ENCODE measurements around the gene KCNJ12. TPM values are rescaled to one million over a fixed set of nuclear protein-coding genes. Genes with fewer than 3 reads are reported as not detected.
"Not testable (repeated sequence)": the region's sequence is repeated elsewhere in the genome, so short reads cannot be mapped to it uniquely, and the experiment has no call there.

Gene KCNJ12
- polyA plus RNA-seq, 4 donors: 5.3 to 8.9 (median 6.5) TPM

DNA sequence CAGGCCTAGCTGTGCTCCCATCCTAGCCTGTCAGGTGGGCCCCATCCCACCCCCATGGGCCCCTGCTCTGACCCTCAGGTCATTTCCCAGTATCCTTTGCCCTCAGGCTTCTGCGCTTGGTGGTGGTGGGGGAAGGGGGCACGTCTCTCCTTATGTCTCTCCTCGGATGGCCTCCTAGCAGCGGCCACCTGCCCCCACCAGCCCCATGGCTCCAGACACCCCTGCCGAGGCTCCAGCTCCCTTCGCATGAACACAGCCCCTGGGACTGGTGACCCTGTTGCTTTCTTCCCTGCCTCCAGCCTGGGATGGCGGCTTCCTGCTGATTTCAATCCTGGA is 27.3 kb upstream of the KCNJ12 start:
- DNase-seq (ENCODE audit: low read depth in 4 of 4, low spot score in 2 of 4): not testable (repeated sequence)

DNA sequence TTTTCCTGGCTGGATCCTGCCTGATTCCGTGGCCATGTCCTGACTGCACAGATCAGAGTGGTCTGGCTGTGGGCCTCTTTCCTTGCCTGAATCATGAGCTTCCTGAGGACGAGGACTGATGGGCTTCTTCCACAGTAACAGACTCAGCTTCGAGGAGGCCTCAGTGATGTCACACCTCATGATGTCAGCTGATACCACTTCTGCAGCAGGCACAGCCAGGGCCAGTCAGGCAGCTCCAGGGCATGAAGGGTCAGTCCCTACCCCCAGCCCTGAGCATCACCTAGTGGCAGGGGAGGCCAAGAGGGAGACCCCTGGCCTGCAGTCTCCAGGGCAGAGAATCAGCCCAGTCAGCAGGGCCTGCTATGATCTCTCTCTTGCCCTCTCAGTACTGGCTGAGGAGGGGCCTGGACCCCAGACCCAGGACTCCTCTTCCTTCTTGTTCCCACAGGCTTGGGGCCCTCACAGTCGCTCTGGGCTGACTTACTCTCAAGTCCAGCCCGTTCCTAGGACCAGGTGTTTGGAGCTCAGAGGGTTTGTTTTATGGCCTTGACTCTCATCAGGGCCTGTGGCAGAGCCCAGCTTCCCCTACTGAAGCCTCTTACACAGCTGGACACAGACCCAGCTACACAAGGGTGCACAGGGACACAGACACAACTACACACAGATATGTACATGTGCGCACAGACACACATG is 26.7 kb upstream of the KCNJ12 start:
- DNase-seq (ENCODE audit: low read depth in 4 of 4, low spot score in 2 of 4): not testable (repeated sequence)

DNA sequence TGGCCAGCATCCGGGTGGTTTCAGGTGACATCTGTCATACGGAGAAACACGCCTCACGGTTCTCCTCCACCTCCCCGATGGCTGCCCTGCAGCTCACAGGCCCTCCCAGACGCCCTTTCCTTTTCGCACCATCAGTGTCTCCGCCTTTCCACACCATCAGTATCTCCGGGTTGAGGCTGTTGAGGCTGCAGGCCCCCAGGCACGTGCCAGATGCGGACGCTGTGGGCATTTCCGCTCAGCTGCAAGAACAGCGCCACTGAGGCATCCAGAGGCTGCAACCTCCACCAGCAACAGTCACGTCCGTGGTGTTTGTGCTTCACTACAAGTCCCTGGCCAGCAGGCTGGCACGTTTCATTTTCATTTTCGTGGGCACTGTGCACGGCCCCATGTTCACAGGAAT is 25.7 kb upstream of the KCNJ12 start:
- not testable (repeated sequence) for DNase-seq (ENCODE audit: low read depth in 4 of 4, low spot score in 2 of 4)

DNA sequence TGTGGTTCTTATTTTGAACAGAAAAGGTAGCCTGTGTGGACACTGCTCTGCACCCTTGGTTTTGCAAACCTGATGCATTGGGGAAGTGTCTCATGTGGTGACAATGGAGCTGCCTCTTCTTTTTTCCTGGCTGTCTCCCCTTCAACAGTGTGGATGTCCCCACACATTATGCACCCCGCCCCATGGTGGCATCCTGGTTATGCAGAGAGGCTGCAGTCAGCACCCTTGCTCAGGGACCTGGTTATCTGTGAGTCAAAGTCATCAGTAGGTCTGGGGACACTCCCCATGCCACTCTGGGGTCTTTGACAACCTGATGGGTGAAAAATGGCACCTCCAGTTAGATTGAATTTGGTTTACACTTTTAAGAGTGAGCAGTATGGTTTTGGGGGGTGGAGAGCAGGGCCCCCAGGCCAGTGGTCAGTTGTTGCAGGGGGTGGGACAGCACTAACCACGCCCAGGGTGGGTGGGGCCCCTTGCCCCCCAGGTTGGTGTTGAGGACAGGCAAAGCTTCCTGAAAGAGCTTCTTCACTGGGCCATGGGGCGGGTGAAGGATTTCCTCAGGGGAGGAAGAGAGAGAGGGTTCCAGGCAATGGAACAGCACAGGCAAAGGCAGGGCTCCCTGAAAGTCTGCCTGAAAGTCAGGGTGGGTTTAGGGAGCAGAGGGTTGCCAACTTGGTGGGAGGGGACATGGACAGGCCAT is 24.6 kb upstream of the KCNJ12 start:
- no peak for DNase-seq (ENCODE audit: low read depth in 4 of 4, low spot score in 2 of 4)

DNA sequence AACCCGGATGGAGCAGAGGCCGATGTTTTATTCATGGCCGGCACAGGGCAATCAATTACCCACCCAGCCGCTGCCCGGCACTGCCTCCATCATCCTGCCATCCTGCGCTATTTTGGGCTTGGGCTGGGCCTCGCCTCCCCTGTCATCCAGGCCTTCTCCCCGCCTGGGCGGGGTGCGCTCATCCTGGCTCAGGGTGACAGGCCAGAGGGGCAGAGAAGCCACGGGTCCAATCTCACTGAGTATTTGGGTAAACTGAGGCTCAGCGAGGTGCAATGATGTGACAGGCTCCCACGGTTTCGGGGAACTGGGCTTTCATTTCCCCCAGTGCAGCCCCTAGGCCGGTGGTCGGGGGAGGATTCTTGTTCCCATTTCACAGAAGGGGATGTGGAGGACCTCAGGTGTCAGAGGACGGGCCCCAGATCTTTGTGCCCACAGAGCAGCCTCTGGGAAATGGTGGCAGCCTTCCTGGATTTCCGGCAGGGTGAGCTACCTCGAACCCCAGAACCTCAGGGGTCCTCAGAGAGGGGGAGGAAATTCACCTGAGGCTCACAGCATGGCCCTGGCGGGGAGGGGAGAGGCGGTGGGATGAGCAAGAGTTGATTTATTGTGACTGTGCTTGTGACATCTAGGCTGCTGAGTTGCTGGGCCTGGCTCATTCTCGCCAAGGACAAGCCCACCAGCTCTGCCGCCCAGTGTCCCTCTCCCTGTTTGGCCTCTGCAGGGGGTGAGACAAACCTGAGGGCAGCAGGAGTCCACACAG is 23.8 kb upstream of the KCNJ12 start:
- DNase-seq (ENCODE audit: low read depth in 4 of 4, low spot score in 2 of 4): no peak

DNA sequence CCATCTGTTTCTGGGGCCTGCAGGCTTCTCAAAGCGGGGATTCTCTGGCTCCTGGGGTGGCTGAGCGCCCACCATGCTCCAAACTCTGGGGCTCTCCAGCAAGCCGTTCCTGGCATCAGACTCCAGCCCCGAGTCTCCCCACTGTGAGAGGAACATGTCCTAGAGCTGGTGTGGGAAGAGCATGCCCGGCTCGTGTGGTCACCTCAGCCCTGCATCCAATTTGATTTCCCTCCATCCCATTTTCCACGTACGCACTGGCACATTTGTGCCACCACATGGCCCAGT is 23.2 kb upstream of the KCNJ12 start:
- DNase-seq (ENCODE audit: low read depth in 4 of 4, low spot score in 2 of 4): no peak

DNA sequence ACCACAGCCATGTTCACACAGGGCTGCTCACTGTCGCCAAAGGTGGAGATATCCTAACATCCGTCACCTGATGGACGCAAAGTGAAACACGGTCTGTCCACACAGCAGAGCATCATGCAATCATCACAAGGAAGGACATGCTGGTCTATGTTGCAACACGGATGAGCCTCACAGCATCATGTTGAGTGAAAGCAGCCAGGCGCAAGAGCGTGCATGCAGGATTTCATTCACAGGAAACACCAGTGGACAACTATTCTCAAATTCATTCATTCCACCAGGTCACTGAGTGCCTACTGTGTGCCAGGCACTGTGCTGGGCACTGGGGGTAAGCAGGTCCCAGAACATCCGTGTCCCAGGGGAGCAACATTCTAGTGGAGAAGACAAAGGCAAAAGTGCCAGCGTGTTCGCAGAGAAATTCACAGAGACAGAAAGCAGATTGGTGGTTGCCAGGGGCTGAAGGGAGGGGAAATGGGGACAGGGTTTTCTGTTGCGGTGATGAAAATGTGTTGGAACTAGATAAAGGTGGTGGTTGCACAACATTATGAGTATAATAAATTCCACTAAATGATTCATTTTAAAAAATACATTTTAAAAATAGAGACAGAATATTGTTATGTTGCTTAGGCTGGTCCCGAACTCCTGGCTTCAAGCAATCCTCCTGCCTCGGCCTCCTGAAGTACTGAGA is 22.7 kb upstream of the KCNJ12 start:
- DNase-seq (ENCODE audit: low read depth in 4 of 4, low spot score in 2 of 4): no peak

DNA sequence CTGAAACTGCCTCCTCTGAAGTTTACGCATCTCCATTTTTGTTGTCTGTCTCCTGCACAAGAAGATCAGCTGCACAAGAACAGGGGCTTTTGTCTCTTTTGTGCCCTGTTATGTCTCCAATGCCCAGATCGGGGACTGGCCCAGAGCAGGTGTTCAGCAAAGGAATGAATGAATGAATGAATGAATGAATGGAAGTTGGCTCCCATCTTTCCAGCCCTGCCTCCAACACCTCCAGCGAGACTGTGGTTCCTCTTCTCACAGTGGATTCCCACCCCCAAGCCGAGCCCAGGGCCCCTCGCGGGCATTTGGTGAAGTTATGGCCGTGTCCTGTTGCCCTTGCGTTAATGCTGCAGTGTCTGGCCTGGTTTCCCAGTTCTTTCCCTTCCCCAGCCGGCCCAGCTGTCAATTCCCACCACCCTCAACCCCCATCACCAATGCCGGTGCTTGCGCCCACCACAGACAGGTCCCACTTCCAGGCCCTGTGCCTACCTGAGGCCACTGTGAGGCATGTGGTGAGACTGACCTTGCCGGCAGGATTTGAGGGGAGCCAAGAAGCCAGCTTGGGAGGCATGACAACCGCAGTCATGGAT is 21.3 kb upstream of the KCNJ12 start:
- no peak for DNase-seq (ENCODE audit: low read depth in 4 of 4, low spot score in 2 of 4)

DNA sequence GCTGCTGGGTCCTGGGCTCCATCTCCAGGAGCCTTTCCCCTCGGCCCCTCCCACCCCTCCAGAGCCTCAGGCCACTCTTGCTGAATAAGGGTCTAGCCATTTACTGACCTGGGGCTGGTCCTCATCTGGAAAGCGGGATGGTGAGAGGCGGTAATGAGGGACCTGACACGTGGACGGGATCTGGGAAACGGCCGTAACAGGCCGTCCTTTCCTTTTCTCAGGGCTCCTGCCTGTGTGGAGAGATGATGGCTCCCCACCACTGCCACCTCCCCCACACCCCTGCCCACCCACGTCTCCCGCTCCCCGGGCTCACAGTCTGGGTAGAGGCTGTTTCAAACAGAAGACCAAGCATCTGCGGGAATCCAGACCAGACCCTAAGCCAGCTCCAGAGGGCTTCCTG is 20.6 kb upstream of the KCNJ12 start:
- DNase-seq (ENCODE audit: low read depth in 4 of 4, low spot score in 2 of 4): no peak

DNA sequence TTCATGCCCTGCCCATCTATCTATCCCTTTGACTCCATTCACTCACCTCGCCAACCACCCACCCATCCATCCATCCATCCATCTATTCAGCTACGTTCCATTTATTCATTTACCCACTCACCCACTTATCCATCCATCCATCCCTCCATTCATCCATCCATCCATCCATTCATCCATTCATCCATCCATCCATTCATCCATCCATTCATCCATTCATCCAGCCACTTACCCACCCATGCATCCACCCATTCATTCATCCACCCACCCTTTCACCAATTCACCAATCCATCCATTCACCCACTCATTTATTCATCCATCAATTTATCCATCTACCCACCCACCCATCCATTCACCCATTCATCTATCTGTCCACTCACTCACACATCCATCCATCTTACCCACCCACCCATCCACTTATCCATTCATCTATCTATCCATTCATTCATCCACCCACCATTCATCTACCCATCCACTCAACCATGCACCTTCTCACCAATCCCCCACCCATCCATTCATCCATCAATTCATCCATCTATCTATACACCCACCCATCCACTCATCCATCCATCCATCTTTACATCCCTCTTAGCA is 19.5 kb upstream of the KCNJ12 start:
- DNase-seq (ENCODE audit: low read depth in 4 of 4, low spot score in 2 of 4): no peak

DNA sequence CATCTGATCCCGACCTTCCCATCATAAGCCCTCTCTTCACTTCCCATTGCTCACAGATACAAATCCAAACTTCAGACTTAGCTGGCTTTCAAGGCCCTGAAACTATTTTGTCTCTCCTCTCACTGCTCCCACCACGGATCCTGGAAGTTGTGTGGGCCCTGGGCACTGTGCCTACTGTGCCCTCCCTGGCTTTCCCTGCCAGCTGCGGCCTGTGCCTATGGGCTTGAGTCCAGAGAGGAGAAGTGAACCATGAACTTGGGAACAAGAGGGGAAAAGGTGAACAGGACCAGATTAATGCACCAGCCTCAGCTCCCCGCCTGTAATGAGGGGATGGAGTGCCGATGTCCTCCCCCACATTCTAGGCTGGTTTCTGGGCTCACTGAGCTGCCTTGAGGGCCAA is 18.9 kb upstream of the KCNJ12 start:
- no peak for DNase-seq (ENCODE audit: low read depth in 4 of 4, low spot score in 2 of 4)

DNA sequence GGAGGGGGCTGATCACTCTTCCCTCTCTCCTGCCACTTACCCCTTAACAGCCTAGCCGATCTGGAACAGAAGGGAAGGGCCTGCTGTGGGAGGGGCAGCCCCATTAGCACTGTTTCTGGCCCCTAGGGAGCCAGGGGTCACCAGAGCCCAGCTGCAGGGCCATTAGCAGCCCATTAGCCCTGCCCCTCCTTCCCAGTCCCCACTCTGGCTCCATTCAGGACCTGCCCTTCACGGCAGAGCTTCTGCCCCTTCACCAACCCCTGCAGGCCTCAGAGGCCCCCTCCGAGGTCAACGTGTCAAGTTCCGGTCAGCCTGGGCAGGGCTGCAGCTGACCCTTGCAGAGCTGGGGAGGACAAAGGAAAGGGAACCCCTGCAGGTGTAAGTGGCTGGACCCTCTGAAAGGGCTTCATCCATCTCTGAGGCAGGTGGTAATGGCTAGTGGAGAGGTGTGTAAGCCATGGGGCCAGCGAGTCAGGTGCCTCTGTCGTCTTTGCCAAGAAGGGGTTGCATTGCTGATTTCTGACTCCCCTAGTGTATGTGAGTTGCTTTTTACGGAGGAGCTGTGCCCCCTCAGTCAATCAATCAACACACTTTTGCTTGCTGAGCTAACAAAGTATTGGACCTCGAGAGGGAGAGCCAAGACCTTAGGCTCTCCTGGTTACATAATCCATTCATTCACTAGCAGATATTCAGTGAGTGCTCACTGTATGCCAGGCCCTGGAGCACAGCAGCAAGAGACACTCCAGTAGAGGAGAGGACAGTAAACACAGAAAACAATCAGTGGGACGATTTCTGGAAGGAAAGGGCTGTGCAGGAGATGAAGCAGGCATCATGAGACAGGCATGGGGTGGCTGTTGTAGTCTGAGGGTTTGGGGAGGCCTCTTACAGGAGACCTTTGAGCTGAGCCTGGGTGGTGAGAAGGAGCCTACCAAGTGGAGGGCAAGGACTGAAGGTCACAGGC is 18.2 kb upstream of the KCNJ12 start:
- no peak for DNase-seq (ENCODE audit: low read depth in 4 of 4, low spot score in 2 of 4)

DNA sequence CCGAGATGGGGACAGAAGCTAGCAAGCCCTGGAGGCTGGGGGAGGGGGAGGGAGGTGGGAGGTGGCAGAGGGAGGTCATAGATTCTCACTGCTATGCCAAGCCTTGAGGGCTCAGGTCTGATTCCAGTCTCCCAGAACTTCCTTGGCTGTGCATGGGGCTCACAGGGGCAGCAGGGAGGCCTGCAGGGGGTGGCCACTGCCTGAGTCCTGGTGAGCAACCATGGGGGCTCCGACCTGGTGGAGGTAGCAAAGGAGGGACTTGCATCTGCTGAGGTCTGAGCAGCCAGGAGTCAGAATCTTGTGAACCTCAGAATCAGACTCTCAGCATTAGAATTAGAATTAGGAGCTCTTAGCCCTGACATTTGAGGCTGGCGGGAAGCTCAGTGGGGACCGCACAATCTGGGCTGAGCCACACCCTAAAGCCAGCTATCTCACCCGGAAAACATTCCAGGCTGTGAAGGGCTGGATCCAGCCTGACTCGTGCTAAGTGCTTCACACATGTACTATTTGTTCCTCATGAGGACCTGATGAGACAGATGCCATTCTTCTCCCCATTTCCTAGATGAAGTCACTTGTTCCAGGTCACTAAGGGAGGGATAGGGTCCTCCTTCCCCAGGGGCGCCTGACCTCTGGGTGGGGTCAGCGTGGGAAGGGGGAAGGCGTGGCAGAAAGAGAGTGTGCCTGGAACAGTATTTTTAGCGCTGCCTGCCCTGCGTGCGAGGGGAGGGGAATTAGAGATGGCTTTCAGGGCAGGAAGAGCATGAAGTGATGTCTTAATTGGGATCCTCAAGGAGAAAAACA is 17.3 kb upstream of the KCNJ12 start:
- DNase-seq (ENCODE audit: low read depth in 4 of 4, low spot score in 2 of 4): no peak

DNA sequence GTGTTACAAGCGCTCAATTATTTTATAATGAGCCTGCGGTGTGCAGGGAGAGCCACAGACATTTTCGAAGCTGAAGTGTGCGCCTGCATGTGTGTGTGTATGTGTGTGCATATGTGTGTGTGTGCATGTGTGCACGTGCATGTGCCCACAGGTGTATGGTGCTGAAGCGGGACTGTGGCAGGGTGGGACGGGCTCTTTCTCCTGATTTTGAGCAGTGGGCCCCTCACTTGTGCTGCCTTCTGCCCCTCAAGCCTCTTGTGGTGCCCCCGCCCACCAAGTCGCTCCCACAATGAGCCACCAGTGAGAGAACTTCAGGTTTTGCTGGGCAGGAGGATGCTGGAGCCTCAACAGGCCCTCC is 16.7 kb upstream of the KCNJ12 start:
- no peak for DNase-seq (ENCODE audit: low read depth in 4 of 4, low spot score in 2 of 4)

DNA sequence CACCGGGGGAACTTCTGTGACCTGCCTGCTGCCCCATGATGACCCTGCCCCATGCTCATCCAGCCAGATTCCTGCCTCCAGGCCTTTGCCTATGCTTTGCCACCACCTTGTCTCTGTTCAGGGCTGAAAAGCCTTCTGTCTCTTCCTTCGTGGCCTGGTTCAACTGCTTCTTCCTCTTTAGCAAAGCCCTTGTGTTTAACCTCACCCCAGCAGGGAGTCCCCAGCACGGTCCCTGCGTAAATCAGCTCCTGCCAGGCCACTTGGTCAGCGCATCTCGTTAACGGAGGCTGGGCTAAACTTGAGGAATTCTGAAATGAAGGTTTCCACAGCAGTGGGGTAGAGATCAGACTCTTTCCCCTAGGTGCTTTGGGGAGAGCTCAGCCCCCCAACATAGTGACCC is 16.1 kb upstream of the KCNJ12 start:
- DNase-seq (ENCODE audit: low read depth in 4 of 4, low spot score in 2 of 4): no peak

DNA sequence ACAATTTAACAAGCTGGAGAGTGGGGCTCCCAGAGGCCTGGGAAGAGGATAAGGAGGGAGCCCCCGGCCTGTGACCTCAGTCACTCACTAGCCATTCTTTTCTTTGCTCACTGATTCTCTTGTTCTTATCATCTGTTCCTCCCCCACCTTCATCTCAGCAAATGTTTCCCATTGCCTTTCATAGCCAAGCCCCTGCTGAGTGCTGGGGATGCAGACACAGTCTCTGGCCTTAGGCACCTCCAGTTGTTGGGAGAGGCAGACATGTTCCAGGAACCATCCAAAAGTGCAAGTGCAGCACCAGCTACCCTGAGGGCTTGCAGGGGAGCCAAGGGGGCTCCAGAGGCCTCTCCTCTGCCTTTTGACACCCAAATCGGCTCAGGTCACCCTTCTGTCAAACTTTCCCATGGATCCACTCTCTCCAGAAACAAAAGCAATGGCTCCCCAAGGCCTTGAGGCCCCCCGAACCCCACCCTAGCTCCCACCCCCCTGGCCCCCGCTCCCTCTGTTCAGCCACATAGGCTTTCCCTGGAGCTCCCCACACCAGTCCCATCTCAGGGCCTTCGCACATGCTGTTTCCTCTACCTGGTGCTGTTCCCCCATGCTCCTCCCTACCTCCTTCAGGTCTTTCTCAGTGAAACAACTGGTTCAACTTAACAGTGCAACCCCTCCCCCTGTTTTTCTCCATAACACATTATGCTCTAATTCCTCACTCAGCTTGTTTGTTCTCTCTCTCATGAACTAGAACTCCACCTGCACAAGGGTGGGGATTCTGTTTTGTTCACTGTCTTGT is 14.9 kb upstream of the KCNJ12 start:
- DNase-seq (ENCODE audit: low read depth in 4 of 4, low spot score in 2 of 4): no peak

DNA sequence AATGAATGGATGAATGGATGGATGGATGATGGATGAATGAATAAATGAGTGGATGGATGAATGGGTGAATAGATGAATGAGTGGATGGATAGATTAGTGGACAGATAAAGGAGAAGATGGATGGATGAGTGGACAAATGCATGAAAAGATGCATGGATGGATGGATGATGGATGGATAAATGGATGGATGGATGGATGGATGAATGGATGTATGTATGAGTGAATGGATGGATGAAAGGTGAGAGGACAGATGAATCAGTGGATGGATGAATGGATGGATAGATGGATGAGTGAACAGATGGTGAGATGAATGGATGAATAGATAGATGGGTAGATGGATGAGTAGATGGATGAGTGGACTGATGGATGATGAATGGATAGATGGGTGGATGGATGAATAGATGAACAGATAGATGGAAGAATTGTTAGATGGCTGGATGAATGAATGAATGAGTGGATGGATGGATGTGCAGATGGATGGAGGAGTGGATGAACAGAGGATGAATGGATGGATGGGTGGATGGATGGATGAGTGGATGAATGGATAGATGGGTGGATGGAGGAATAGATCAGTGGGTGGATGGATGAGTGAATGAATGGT is 13.7 kb upstream of the KCNJ12 start:
- no peak for DNase-seq (ENCODE audit: low read depth in 4 of 4, low spot score in 2 of 4)
